ENCODE data around the gene CELF4. TPM values are rescaled to one million over a fixed set of nuclear protein-coding genes. Genes with fewer than 3 reads are reported as not detected.

CELF4 gene
- total RNA-seq, 6 donors from 2014 or later = 0.15 to 1.4 (median 0.81) TPM; not detected in 1

DNA sequence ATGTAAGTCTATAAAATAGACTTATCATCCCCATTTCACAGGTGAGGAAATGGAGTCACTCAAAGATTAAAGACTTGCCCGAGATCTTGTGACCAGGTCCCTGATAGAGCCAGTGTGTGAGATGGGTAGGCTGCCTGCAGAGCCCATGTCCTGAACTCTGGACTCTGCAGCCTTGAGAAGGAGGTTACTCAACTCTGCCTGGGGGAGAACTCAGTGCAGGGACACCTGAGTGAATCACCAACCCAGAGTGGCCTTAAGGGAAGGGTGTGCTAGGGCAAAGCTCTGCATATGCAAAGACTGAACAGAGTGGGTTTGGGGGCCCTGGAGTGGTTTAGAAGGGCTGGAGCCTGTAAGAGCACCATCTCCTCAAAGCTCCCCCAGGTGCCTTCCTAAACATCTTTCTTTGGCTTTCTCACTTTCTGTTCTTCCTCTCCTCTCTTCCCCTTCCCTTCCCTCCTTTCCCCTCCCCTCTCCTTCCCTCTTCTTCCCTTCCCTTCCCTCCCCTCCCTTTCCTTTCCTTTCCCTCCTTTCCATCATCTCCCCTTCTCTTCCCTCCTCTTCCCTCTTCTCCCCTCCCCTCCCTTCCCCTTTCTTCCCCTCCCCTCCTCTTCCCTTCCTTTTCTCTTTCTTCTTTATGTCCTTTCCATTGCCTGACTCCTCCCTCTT, 67.6 kb downstream of the CELF4 start:
- TF ChIP-seq EP300 (IDR thresholded peaks at IDR 0.05) = no peak
- TF ChIP-seq POLR2A (IDR thresholded peaks at IDR 0.05) = no peak
- no peak for TF ChIP-seq POLR2AphosphoS5 (IDR thresholded peaks at IDR 0.05)
- no peak for TF ChIP-seq CTCF (IDR thresholded peaks at IDR 0.05)
- Histone ChIP-seq H3K4me3 (no peak overlapping the region), H3K9me3 (no peaks in the 10 kb centered on the region), H3K36me3 (no peaks in the 10 kb centered on the region), H3K4me1 (no peaks in the 10 kb centered on the region), H3K27me3 (no peaks in the 10 kb centered on the region), H3K27ac (no peak overlapping the region)
- DNase-seq (no peak), ATAC-seq (ENCODE audit: low FRiP score in 2 of 2) (no peak)
- 75 to 95% methylated on average over 1 of the region's 1 CpG for WGBS, 2 donors

DNA sequence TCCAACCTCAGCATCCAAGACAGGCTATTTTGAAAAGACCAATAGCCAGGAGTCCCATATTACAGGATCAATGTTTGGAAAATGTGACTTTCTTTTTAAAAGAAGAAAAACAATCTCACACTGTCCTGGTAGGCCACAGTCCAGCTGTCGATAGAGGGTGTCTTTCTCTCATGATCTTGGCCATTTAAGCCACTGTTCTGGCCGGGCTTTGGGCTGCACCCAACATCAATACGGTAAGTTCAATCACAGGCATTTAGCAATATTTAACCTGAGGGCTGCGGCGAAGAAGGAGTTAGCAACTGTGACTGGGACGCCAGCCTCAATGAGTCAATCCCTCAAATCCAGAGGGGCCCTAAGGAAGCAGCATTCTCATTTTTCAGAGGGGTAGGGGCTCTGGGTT, 69.0 kb downstream of the CELF4 start:
- Histone ChIP-seq H3K4me3 (no peak overlapping the region), H3K36me3 (no peaks in the 10 kb centered on the region), H3K27me3 (no peaks in the 10 kb centered on the region), H3K4me1 (no peaks in the 10 kb centered on the region), H3K27ac (no peak overlapping the region), H3K9me3 (no peaks in the 10 kb centered on the region)
- ATAC-seq (ENCODE audit: low FRiP score in 2 of 2) = no peak
- TF ChIP-seq EP300 (IDR thresholded peaks at IDR 0.05) = no peak
- TF ChIP-seq POLR2A (IDR thresholded peaks at IDR 0.05) = no peak
- no peak for TF ChIP-seq CTCF (IDR thresholded peaks at IDR 0.05)
- no peak for TF ChIP-seq POLR2AphosphoS5 (IDR thresholded peaks at IDR 0.05)
- DNase-seq = no peak
- WGBS, 2 donors = 90 to 96% methylated on average over 6 of the region's 6 CpGs

- DNase-seq (no peak), ATAC-seq (ENCODE audit: low FRiP score in 2 of 2) (no peak)
- 80 to 100% methylated on average over 2 of the region's 2 CpGs for WGBS, 2 donors
- no peak overlapping the region for H3K27ac ChIP-seq
- H3K36me3 ChIP-seq = no peaks in the 10 kb centered on the region
- H3K4me3 ChIP-seq = no peak overlapping the region
- TF ChIP-seq CTCF (IDR thresholded peaks at IDR 0.05) (no peak), POLR2A (IDR thresholded peaks at IDR 0.05) (no peak), EP300 (IDR thresholded peaks at IDR 0.05) (no peak), POLR2AphosphoS5 (IDR thresholded peaks at IDR 0.05) (no peak)
- H3K27me3 ChIP-seq = no peaks in the 10 kb centered on the region
- H3K9me3 ChIP-seq = no peaks in the 10 kb centered on the region
- H3K4me1 ChIP-seq = no peaks in the 10 kb centered on the region
Observed at GRCh38 chr18:37495354-37495753, 70.2 kb downstream of the CELF4 start.

DNA sequence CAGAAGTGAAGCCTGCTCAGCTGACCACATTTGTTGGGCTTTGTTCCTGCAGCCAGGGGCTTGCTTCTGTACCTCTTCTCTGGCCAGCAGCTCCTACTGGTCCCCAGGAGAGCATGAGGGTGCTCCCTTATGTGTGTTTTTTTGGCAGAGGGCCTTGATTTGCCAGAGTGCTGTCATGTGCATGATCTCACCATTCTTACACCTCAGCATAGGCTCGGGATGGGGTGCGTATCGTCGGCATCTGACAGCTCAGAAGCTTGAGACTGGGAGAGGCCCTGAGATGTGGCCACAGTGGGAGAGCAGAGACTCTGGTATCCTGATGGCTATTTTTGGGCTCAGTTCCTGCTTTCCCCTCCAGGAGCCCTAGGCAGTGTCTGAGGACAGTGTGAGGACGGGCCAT, 71.2 kb downstream of the CELF4 start:
- TF ChIP-seq POLR2AphosphoS5 (IDR thresholded peaks at IDR 0.05) (no peak), POLR2A (IDR thresholded peaks at IDR 0.05) (no peak), CTCF (IDR thresholded peaks at IDR 0.05) (no peak), EP300 (IDR thresholded peaks at IDR 0.05) (no peak)
- H3K27me3 ChIP-seq = no peaks in the 10 kb centered on the region
- H3K27ac ChIP-seq = no peak overlapping the region
- ATAC-seq (ENCODE audit: low FRiP score in 2 of 2) (no peak), DNase-seq (no peak)
- H3K9me3 ChIP-seq = no peaks in the 10 kb centered on the region
- no peak overlapping the region for H3K4me3 ChIP-seq
- WGBS, 2 donors = 70 to 87% methylated on average over 3 to 5 of the region's 5 CpGs
- no peaks in the 10 kb centered on the region for H3K36me3 ChIP-seq
- no peaks in the 10 kb centered on the region for H3K4me1 ChIP-seq

GRCh38 chr18:37493352-37493935, 72.2 kb downstream of the CELF4 start:
- no peak overlapping the region for H3K27ac ChIP-seq
- H3K9me3 ChIP-seq = no peaks in the 10 kb centered on the region
- no peaks in the 10 kb centered on the region for H3K27me3 ChIP-seq
- H3K4me1 ChIP-seq = no peaks in the 10 kb centered on the region
- 57 to 70% methylated on average over 6 to 7 of the region's 7 CpGs for WGBS, 2 donors
- H3K36me3 ChIP-seq = no peaks in the 10 kb centered on the region
- TF ChIP-seq CTCF (IDR thresholded peaks at IDR 0.05) = no peak
- TF ChIP-seq EP300 (IDR thresholded peaks at IDR 0.05) = no peak
- no peak for TF ChIP-seq POLR2AphosphoS5 (IDR thresholded peaks at IDR 0.05)
- TF ChIP-seq POLR2A (IDR thresholded peaks at IDR 0.05) = no peak
- no peak overlapping the region for H3K4me3 ChIP-seq
- no peak for ATAC-seq (ENCODE audit: low FRiP score in 2 of 2)
- no peak for DNase-seq

Measured in upper lobe of left lung (tissue), 6 donors.